ENCODE results near the gene MYL3. TPM values are rescaled to one million over a fixed set of nuclear protein-coding genes. Genes with fewer than 3 reads are reported as not detected.

The MYL3 gene
- total RNA-seq, 4 donors from 2014 or later, result 5.4 to 17.1 (median 8.6) TPM

- no peak for DNase-seq (ENCODE audit: low spot score in 2 of 2)
- WGBS, 2 donors, result 96 to 98% methylated on average over 9 of the region's 9 CpGs
- Histone ChIP-seq H3K36me3 (no peaks in the 10 kb centered on the region), H3K27me3 (peaks cover 0 to under 1% of the 10 kb centered on the region in 2 donors), H3K4me3 (no peak overlapping the region), H3K9me3 (no peaks in the 10 kb centered on the region), H3K27ac (no peak overlapping the region), H3K4me1 (peaks cover 0 to 54% (median 12%) of the 10 kb centered on the region in 4 donors)
- TF ChIP-seq POLR2A (IDR thresholded peaks at IDR 0.05) (no peak), EP300 (IDR thresholded peaks at IDR 0.05) (no peak), CTCF (IDR thresholded peaks at IDR 0.05) (no peak)
These were observed 12.3 kb upstream of the MYL3 start for GRCh38 chr3:46875560-46875959.

GRCh38 chr3:46874430-46874829, 11.2 kb upstream of the MYL3 start:
- 18 to 36% methylated on average over 16 of the region's 18 CpGs for WGBS, 2 donors
- TF ChIP-seq POLR2A (IDR thresholded peaks at IDR 0.05) (no peak), CTCF (IDR thresholded peaks at IDR 0.05) (no peak), EP300 (IDR thresholded peaks at IDR 0.05) (no peak)
- DNase-seq (ENCODE audit: low spot score in 2 of 2), result no peak
- H3K27me3 ChIP-seq, result no peaks in the 10 kb centered on the region
- no peaks in the 10 kb centered on the region for H3K9me3 ChIP-seq
- H3K4me3 ChIP-seq, result no peak overlapping the region
- no peaks in the 10 kb centered on the region for H3K36me3 ChIP-seq
- peaks cover 0 to 64% (median 13%) of the 10 kb centered on the region in 4 donors for H3K4me1 ChIP-seq
- peak overlapping the region in 2 of 4 donors; percentile 65 to 75 for H3K27ac ChIP-seq

DNA sequence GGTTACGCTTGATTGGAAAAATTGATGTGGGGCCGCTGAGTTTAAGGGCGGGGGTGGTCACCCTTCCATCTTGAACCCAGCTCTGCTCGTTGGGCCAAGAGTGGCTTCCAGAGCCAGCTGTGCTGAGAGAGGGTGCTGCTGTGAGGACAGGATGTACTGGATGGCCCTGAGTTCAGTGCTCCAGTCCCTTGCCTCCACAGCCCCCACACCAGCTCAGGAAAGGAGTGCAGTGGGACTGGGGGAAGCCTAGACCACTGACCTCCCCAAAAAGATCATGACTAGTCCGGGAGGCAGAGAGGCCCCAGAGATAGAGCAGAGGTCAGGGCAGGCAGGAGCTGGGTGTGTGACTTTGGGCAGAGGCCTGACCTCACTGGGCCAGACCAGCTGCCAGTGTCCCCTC, 10.3 kb upstream of the MYL3 start:
- no peaks in the 10 kb centered on the region for H3K36me3 ChIP-seq
- TF ChIP-seq EP300 (IDR thresholded peaks at IDR 0.05) (no peak), POLR2A (IDR thresholded peaks at IDR 0.05) (no peak), CTCF (IDR thresholded peaks at IDR 0.05) (no peak)
- H3K4me1 ChIP-seq, result peaks cover 0 to 68% (median 21%) of the 10 kb centered on the region in 4 donors
- H3K27me3 ChIP-seq, result no peaks in the 10 kb centered on the region
- H3K27ac ChIP-seq, result peak overlapping the region in 2 of 4 donors; percentile 65 to 75
- no peak overlapping the region for H3K4me3 ChIP-seq
- DNase-seq (ENCODE audit: low spot score in 2 of 2), result no peak
- WGBS, 2 donors, result 60 to 75% methylated on average over 5 of the region's 5 CpGs
- no peaks in the 10 kb centered on the region for H3K9me3 ChIP-seq

GRCh38 chr3:46871222-46871621, 8.0 kb upstream of the MYL3 start:
- Histone ChIP-seq H3K4me1 (peaks cover 13 to 90% (median 40%) of the 10 kb centered on the region in 4 donors), H3K27me3 (no peaks in the 10 kb centered on the region)
- WGBS, 2 donors, result 42 to 70% methylated on average over 10 of the region's 10 CpGs

DNA sequence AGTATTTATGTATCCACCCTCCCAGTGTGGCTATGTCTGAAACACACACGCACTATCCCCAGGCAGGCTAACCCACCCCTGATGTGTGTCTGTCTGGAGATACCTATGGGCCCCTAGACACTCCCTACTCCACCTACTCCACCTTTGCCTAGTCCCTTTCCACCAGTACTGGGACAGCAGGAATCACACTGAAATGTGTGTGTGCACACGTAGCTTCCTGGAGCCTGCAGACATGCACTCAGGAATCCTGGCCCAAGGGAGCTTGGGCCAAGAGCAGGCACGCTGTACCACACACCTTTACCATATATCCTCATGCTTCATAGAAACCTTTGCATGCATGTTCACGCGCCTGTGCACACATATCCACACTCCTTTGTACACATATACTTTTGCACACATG, 7.4 kb upstream of the MYL3 start:
- Histone ChIP-seq H3K36me3 (no peaks in the 10 kb centered on the region), H3K4me1 (peaks cover 13 to 91% (median 40%) of the 10 kb centered on the region in 4 donors), H3K9me3 (no peaks in the 10 kb centered on the region), H3K27ac (no peak overlapping the region), H3K4me3 (no peak overlapping the region), H3K27me3 (no peaks in the 10 kb centered on the region)
- 93 to 96% methylated on average over 5 of the region's 5 CpGs for WGBS, 2 donors
- no peak for DNase-seq (ENCODE audit: low spot score in 2 of 2)
- TF ChIP-seq POLR2A (IDR thresholded peaks at IDR 0.05) (no peak), EP300 (IDR thresholded peaks at IDR 0.05) (no peak), CTCF (IDR thresholded peaks at IDR 0.05) (no peak)

More at GRCh38 chr3:46871222-46871621, 8.0 kb upstream of the MYL3 start:
- Histone ChIP-seq H3K9me3 (no peaks in the 10 kb centered on the region), H3K4me3 (no peak overlapping the region), H3K27ac (no peak overlapping the region), H3K36me3 (no peaks in the 10 kb centered on the region)
- TF ChIP-seq POLR2A (IDR thresholded peaks at IDR 0.05) (no peak), CTCF (IDR thresholded peaks at IDR 0.05) (no peak), EP300 (IDR thresholded peaks at IDR 0.05) (no peak)
- no peak for DNase-seq (ENCODE audit: low spot score in 2 of 2)
